HepG2 (cell line): ENCODE measurements around the gene TMCC1. TPM values are rescaled to one million over a fixed set of nuclear protein-coding genes. Genes with fewer than 3 reads are reported as not detected.

Experiments used
- ASH2L ChIP-seq: fragments of 300-600, 200-600 bp; sonication (generic); IDR thresholded peaks from 2 replicates; pipeline ENCODE4 v1.7.0; 2017; ENCODE audit warnings: low read depth, mild to moderate bottlenecking, moderate library complexity, mixed read lengths, low read length; ENCODE audit not compliant: insufficient read length
- DNMT3B ChIP-seq: conservative IDR thresholded peaks from 2 replicates; pipeline ENCODE4 v1.6.1; 2016; ENCODE audit warnings: missing biosample characterization, control low read depth
- FUBP1 ChIP-seq: sonication (generic); formaldehyde crosslinking; IDR thresholded peaks from 2 replicates; pipeline ENCODE4 v1.5.1; 2020; ENCODE audit warnings: missing genetic modification reagents, mild to moderate bottlenecking, borderline replicate concordance
- HES4 ChIP-seq: sonication (generic); formaldehyde crosslinking; IDR thresholded peaks from 2 replicates; pipeline ENCODE4 v1.9.0; 2021; ENCODE audit warnings: mild to moderate bottlenecking, missing genetic modification reagents, borderline replicate concordance
- HIC2 ChIP-seq: sonication (generic); formaldehyde crosslinking; IDR thresholded peaks from 2 replicates; pipeline ENCODE4 v1.9.0; 2022; ENCODE audit warnings: low read depth, missing genetic modification reagents
- HNF4G ChIP-seq, 2 experiments: sonication (generic) in 1 of 2; formaldehyde crosslinking in 1 of 2; IDR thresholded peaks; 2 replicates each; pipeline versions ENCODE4 v1.4.0 to v1.6.1; 2011 to 2020; ENCODE audit warnings: borderline replicate concordance in 2 of 2, low read depth in 2 of 2, mild to moderate bottlenecking in 2 of 2, low read length in 1 of 2, missing genetic modification reagents in 1 of 2, moderate library complexity in 1 of 2
- HNRNPLL ChIP-seq: fragments of 200-400 bp; formaldehyde crosslinking; IDR thresholded peaks from 2 replicates; pipeline ENCODE4 v1.6.1; 2017; ENCODE audit warnings: mild to moderate bottlenecking, low read depth, low read length; ENCODE audit not compliant: poor library complexity, severe bottlenecking
- JARID2 ChIP-seq: sonication (generic); formaldehyde crosslinking; IDR thresholded peaks from 2 replicates; pipeline ENCODE4 v1.8.1; 2023; ENCODE audit warnings: missing genetic modification reagents, inconsistent platforms; ENCODE audit not compliant: insufficient replicate concordance
- JUND ChIP-seq: sonication (generic); formaldehyde crosslinking; IDR thresholded peaks from 2 replicates; pipeline ENCODE4 v1.8.0; 2022; ENCODE audit warnings: mild to moderate bottlenecking, missing genetic modification reagents
- MIXL1 ChIP-seq: IDR thresholded peaks from 2 replicates; pipeline ENCODE4 v1.6.1; 2016
- NBN ChIP-seq: fragments of 450-650 bp; conservative IDR thresholded peaks from 2 replicates; pipeline ENCODE4 v1.6.1; 2017
- NR0B2 ChIP-seq: sonication (generic); formaldehyde crosslinking; IDR thresholded peaks from 2 replicates; pipeline ENCODE4 v1.4.0; 2020; ENCODE audit warnings: mild to moderate bottlenecking, missing genetic modification reagents
- POGZ ChIP-seq: sonication (generic); formaldehyde crosslinking; IDR thresholded peaks from 2 replicates; pipeline ENCODE4 v1.4.0; 2020; ENCODE audit warnings: mild to moderate bottlenecking, missing genetic modification reagents
- REL ChIP-seq: sonication (generic); formaldehyde crosslinking; conservative IDR thresholded peaks from 2 replicates; pipeline ENCODE4 v1.8.0; 2022; ENCODE audit warnings: mild to moderate bottlenecking, missing genetic modification reagents, moderate library complexity
- TMF1 ChIP-seq: sonication (generic); formaldehyde crosslinking; IDR thresholded peaks from 2 replicates; pipeline ENCODE4 v1.8.1; 2022; ENCODE audit warnings: low read depth, missing genetic modification reagents
- ZBTB10 ChIP-seq: sonication (generic); formaldehyde crosslinking; IDR thresholded peaks from 2 replicates; pipeline ENCODE4 v1.4.0; 2020; ENCODE audit warnings: missing genetic modification reagents, borderline replicate concordance
- ZBTB3 ChIP-seq: sonication (generic); formaldehyde crosslinking; IDR thresholded peaks from 2 replicates; pipeline ENCODE4 v1.4.0; 2020; ENCODE audit warnings: low read depth, mild to moderate bottlenecking, moderate library complexity, missing genetic modification reagents, borderline replicate concordance
- polyA plus RNA-seq, 8 experiments: library from polyadenylated mRNA; depleted of rRNA in 3 of 8; stranded (reverse) in 7 of 8; unstranded in 1 of 8; fragments of >200 nt; fragmentation: Illumina TruSeq in 4 of 8; extraction: Trizol in 4 of 8; gene quantifications; 2 replicates each; pipeline versions ENCODE4 v1.2.1 to v1.2.3, GENCODE V29; 2011 to 2016; ENCODE audit warnings: low read depth in 4 of 8, missing spikeins in 1 of 8, mixed read lengths in 1 of 8; ENCODE audit not compliant: insufficient read depth in 1 of 8
- total RNA-seq, 5 experiments: library from RNA; depleted of rRNA; stranded (reverse); fragments of >200 nt; fragmentation: Illumina TruSeq; extraction: Trizol; gene quantifications; 2 replicates each; pipeline ENCODE4 v1.2.3, GENCODE V29; 2016; ENCODE audit warnings: low read depth in 1 of 5

Gene TMCC1
- total and polyA plus RNA-seq, 2 of the 13 experiments (the other 11 are each of a cell fraction or from before 2014, with no cell fraction given): 12.1 to 264 TPM

- TF ChIP-seq HNF4G (IDR thresholded peaks at IDR 0.05; ENCODE audit: borderline replicate concordance, low read depth, low read length) (peak; percentile 90), HNF4G (CRISPR knock-in tag; IDR thresholded peaks at IDR 0.05; ENCODE audit: borderline replicate concordance, low read depth) (peak; percentile 65; the same call in 1 of the 2 replicates), HNRNPLL (no peak), DNMT3B (CRISPR knock-in tag) (no peak), TMF1 (CRISPR knock-in tag) (no peak), ASH2L (peak; percentile 73), MIXL1 (CRISPR knock-in tag) (peak; percentile 96), ZBTB3 (CRISPR knock-in tag) (0 out of 2 replicates have a peak, but pooled peaks have one; percentile 31), NR0B2 (CRISPR knock-in tag) (no peak), JARID2 (no peak), HES4 (no peak), REL (CRISPR knock-in tag) (no peak), HIC2 (CRISPR knock-in tag) (no peak), NBN (no peak), POGZ (CRISPR knock-in tag) (peak; percentile 57; the same call in 1 of the 2 replicates), ZBTB10 (CRISPR knock-in tag) (no peak), FUBP1 (CRISPR knock-in tag) (no peak), JUND (CRISPR knock-in tag) (no peak)
Measured at GRCh38 chr3:129656659-129657247, 236.8 kb downstream of the TMCC1 start (continued).
